ENCODE measurements around the gene TOP2B. TPM values are rescaled to one million over a fixed set of nuclear protein-coding genes. Genes with fewer than 3 reads are reported as not detected.

TOP2B gene
- total and polyA plus RNA-seq, 2 experiments from 2014 or later = 92.0 to 179 TPM

DNA sequence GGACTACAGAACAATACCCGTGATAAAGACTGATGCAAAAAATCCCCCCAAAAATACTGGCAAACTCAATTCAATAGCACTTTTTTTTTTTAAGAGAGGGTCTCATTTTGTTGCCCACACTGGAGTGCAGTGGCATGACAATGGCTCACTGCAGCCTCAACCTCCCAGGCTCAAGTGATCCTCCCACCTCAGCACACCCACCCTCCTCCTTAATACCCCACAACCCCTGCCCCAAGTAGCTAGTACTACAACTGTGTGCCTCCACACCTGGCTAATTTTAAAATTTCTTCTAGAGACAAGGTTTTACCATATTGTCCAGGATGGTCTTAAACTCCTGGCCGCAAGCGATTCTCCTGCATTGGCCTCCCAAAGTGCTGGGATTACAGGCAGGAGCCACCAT lies 11.4 kb downstream of the TOP2B start:
- H3K36me3 Mint-ChIP-seq (ENCODE audit: low read depth) = peaks cover 20% of the 10 kb centered on the region
- no peak overlapping the region; the same call in 2 of the 3 replicates for H3K4me3 Mint-ChIP-seq
- no peaks in the 10 kb centered on the region for H3K36me3 ChIP-seq (ENCODE audit: insufficient read depth)
- H3K4me1 Mint-ChIP-seq = peaks cover 40% of the 10 kb centered on the region
- no peaks in the 10 kb centered on the region for H3K27me3 Mint-ChIP-seq (ENCODE audit: insufficient read depth, low read depth, poor library complexity)
- H3K27ac Mint-ChIP-seq = peak overlapping the region; percentile 83
- TF ChIP-seq, protein P1, sequence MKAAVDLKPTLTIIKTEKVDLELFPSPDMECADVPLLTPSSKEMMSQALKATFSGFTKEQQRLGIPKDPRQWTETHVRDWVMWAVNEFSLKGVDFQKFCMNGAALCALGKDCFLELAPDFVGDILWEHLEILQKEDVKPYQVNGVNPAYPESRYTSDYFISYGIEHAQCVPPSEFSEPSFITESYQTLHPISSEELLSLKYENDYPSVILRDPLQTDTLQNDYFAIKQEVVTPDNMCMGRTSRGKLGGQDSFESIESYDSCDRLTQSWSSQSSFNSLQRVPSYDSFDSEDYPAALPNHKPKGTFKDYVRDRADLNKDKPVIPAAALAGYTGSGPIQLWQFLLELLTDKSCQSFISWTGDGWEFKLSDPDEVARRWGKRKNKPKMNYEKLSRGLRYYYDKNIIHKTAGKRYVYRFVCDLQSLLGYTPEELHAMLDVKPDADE (IDR thresholded peaks at IDR 0.05) = no peak
- no peak for TF ChIP-seq POLR2AphosphoS5 (IDR thresholded peaks at IDR 0.05; ENCODE audit: low read depth)
- TF ChIP-seq EZH2 (IDR thresholded peaks at IDR 0.05; ENCODE audit: low read depth, unreplicated experiment) = no peak
- TF ChIP-seq, protein P2, sequence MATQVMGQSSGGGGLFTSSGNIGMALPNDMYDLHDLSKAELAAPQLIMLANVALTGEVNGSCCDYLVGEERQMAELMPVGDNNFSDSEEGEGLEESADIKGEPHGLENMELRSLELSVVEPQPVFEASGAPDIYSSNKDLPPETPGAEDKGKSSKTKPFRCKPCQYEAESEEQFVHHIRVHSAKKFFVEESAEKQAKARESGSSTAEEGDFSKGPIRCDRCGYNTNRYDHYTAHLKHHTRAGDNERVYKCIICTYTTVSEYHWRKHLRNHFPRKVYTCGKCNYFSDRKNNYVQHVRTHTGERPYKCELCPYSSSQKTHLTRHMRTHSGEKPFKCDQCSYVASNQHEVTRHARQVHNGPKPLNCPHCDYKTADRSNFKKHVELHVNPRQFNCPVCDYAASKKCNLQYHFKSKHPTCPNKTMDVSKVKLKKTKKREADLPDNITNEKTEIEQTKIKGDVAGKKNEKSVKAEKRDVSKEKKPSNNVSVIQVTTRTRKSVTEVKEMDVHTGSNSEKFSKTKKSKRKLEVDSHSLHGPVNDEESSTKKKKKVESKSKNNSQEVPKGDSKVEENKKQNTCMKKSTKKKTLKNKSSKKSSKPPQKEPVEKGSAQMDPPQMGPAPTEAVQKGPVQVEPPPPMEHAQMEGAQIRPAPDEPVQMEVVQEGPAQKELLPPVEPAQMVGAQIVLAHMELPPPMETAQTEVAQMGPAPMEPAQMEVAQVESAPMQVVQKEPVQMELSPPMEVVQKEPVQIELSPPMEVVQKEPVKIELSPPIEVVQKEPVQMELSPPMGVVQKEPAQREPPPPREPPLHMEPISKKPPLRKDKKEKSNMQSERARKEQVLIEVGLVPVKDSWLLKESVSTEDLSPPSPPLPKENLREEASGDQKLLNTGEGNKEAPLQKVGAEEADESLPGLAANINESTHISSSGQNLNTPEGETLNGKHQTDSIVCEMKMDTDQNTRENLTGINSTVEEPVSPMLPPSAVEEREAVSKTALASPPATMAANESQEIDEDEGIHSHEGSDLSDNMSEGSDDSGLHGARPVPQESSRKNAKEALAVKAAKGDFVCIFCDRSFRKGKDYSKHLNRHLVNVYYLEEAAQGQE (IDR thresholded peaks at IDR 0.05; ENCODE audit: unreplicated experiment) = no peak
- TF ChIP-seq STAT1 (IDR thresholded peaks at IDR 0.05; ENCODE audit: unreplicated experiment) = no peak
- TF ChIP-seq ZNF114 (CRISPR knock-in tag; IDR thresholded peaks at IDR 0.05) = no peak
- no peak for TF ChIP-seq CREB1 (CRISPR knock-in tag; IDR thresholded peaks at IDR 0.05; ENCODE audit: low read depth)
- H3K4me1 ChIP-seq (ENCODE audit: insufficient read depth) = peaks cover 34% of the 10 kb centered on the region
- peak; percentile 52; the same call in 2 of the 3 replicates for ATAC-seq
- H2AFZ ChIP-seq = no peak overlapping the region
- no peaks in the 10 kb centered on the region for H3K27me3 ChIP-seq (ENCODE audit: insufficient read depth)
- no peak overlapping the region for H3K27ac ChIP-seq (ENCODE audit: low read depth)
- H3K79me2 ChIP-seq (replicated peaks; ENCODE audit: insufficient read depth) = peaks cover 100% of the 10 kb centered on the region
- DNase-seq (ENCODE audit: low spot score) = peak; percentile 3
- H4K20me1 ChIP-seq (replicated peaks; ENCODE audit: insufficient read depth) = peaks cover 11% of the 10 kb centered on the region
- peaks cover 15% of the 10 kb centered on the region for H3K9me3 Mint-ChIP-seq
- no peaks in the 10 kb centered on the region for H3K9me2 ChIP-seq (ENCODE audit: insufficient read depth)
- H3K4me3 ChIP-seq = no peak overlapping the region
- H3F3A ChIP-seq (replicated peaks; ENCODE audit: low read depth) = no peaks in the 10 kb centered on the region
- H3K4me2 ChIP-seq = peak overlapping the region; percentile 17; the same call in 1 of the 2 replicates

DNA sequence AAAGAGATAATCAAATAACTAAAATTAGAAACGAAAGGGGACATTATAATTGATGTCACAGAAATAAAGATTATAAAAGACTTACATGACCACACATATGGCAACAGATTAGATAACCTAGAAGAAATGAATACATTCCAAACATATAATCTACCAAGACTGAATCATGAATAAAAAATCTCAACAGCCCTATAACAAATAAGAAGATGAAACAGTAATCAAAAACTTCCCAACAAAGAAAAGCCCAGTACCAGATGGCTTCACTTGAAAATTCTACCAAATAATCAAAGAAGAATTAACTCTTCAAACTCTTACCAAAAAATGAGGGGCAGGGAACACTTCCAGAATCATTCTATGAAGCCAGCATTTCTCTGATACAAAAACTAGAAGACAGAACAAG lies 11.8 kb downstream of the TOP2B start:
- Histone ChIP-seq H2AFZ (no peak overlapping the region), H4K20me1 (replicated peaks; ENCODE audit: insufficient read depth) (peaks cover 11% of the 10 kb centered on the region), H3K4me3 (no peak overlapping the region), H3F3A (replicated peaks; ENCODE audit: low read depth) (no peaks in the 10 kb centered on the region), H3K36me3 (ENCODE audit: insufficient read depth) (no peaks in the 10 kb centered on the region), H3K27ac (ENCODE audit: low read depth) (no peak overlapping the region), H3K27me3 (ENCODE audit: insufficient read depth) (no peaks in the 10 kb centered on the region), H3K4me2 (0 out of 2 replicates have a peak overlapping the region, but pooled peaks have one; percentile 17), H3K79me2 (replicated peaks; ENCODE audit: insufficient read depth) (peaks cover 98% of the 10 kb centered on the region), H3K9me2 (ENCODE audit: insufficient read depth) (no peaks in the 10 kb centered on the region), H3K4me1 (ENCODE audit: insufficient read depth) (peaks cover 34% of the 10 kb centered on the region)
- H3K9me3 Mint-ChIP-seq = peaks cover 15% of the 10 kb centered on the region
- DNase-seq (ENCODE audit: low spot score) (peak; percentile 9), ATAC-seq (no peak)
- peak overlapping the region; percentile 83 for H3K27ac Mint-ChIP-seq
- H3K36me3 Mint-ChIP-seq (ENCODE audit: low read depth) = peaks cover 20% of the 10 kb centered on the region
- H3K4me1 Mint-ChIP-seq = peaks cover 44% of the 10 kb centered on the region
- H3K4me3 Mint-ChIP-seq = no peak overlapping the region; the same call in 2 of the 3 replicates
- H3K27me3 Mint-ChIP-seq (ENCODE audit: insufficient read depth, low read depth, poor library complexity) = no peaks in the 10 kb centered on the region
- no peak for TF ChIP-seq STAT1 (IDR thresholded peaks at IDR 0.05; ENCODE audit: unreplicated experiment)
- no peak for TF ChIP-seq EZH2 (IDR thresholded peaks at IDR 0.05; ENCODE audit: low read depth, unreplicated experiment)
- TF ChIP-seq, protein P3, sequence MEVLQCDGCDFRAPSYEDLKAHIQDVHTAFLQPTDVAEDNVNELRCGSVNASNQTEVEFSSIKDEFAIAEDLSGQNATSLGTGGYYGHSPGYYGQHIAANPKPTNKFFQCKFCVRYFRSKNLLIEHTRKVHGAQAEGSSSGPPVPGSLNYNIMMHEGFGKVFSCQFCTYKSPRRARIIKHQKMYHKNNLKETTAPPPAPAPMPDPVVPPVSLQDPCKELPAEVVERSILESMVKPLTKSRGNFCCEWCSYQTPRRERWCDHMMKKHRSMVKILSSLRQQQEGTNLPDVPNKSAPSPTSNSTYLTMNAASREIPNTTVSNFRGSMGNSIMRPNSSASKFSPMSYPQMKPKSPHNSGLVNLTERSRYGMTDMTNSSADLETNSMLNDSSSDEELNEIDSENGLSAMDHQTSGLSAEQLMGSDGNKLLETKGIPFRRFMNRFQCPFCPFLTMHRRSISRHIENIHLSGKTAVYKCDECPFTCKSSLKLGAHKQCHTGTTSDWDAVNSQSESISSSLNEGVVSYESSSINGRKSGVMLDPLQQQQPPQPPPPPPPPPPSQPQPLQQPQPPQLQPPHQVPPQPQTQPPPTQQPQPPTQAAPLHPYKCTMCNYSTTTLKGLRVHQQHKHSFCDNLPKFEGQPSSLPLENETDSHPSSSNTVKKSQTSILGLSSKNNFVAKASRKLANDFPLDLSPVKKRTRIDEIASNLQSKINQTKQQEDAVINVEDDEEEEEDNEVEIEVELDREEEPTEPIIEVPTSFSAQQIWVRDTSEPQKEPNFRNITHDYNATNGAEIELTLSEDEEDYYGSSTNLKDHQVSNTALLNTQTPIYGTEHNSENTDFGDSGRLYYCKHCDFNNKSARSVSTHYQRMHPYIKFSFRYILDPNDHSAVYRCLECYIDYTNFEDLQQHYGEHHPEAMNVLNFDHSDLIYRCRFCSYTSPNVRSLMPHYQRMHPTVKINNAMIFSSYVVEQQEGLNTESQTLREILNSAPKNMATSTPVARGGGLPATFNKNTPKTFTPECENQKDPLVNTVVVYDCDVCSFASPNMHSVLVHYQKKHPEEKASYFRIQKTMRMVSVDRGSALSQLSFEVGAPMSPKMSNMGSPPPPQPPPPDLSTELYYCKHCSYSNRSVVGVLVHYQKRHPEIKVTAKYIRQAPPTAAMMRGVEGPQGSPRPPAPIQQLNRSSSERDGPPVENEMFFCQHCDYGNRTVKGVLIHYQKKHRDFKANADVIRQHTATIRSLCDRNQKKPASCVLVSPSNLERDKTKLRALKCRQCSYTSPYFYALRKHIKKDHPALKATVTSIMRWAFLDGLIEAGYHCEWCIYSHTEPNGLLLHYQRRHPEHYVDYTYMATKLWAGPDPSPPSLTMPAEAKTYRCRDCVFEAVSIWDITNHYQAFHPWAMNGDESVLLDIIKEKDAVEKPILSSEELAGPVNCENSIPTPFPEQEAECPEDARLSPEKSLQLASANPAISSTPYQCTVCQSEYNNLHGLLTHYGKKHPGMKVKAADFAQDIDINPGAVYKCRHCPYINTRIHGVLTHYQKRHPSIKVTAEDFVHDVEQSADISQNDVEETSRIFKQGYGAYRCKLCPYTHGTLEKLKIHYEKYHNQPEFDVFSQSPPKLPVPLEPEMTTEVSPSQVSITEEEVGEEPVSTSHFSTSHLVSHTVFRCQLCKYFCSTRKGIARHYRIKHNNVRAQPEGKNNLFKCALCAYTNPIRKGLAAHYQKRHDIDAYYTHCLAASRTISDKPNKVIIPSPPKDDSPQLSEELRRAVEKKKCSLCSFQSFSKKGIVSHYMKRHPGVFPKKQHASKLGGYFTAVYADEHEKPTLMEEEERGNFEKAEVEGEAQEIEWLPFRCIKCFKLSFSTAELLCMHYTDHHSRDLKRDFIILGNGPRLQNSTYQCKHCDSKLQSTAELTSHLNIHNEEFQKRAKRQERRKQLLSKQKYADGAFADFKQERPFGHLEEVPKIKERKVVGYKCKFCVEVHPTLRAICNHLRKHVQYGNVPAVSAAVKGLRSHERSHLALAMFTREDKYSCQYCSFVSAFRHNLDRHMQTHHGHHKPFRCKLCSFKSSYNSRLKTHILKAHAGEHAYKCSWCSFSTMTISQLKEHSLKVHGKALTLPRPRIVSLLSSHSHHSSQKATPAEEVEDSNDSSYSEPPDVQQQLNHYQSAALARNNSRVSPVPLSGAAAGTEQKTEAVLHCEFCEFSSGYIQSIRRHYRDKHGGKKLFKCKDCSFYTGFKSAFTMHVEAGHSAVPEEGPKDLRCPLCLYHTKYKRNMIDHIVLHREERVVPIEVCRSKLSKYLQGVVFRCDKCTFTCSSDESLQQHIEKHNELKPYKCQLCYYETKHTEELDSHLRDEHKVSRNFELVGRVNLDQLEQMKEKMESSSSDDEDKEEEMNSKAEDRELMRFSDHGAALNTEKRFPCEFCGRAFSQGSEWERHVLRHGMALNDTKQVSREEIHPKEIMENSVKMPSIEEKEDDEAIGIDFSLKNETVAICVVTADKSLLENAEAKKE (CRISPR knock-in tag; IDR thresholded peaks at IDR 0.05) = no peak
- TF ChIP-seq POLR2AphosphoS5 (IDR thresholded peaks at IDR 0.05; ENCODE audit: low read depth) = no peak
- TF ChIP-seq CREB1 (CRISPR knock-in tag; IDR thresholded peaks at IDR 0.05; ENCODE audit: low read depth) = no peak
- no peak for TF ChIP-seq JUNB (IDR thresholded peaks at IDR 0.05; ENCODE audit: unreplicated experiment)

Data from GM23338 (cell line).